Pancreas (tissue), 10 donors: ENCODE measurements around the gene ZNF683. TPM values are rescaled to one million over a fixed set of nuclear protein-coding genes. Genes with fewer than 3 reads are reported as not detected.

Source experiments
- ATAC-seq, 4 donors: fragments of 200-7000 bp; cut with Tn5 transposase; one replicate each; pipeline versions ENCODE4 v1.8.0 to v1.9.1; 2020; ENCODE audit warnings: mild to moderate bottlenecking in 4 of 4, moderate library complexity in 4 of 4
- DNase-seq, 6 donors: peaks; one replicate each; pipeline ENCODE4 v3.0.0-alpha.2; 2020
- FAIRE-seq: peaks from 2 replicates; lab custom pipeline; 2012; peaks lifted over from hg19 to GRCh38; lab: Jason Lieb, UNC
- H3K27ac ChIP-seq, 4 donors: fragments of 200-600 bp; sonication (generic); 1 replicate in 3 of 4; 2 replicates in 1 of 4; pipeline versions ENCODE4 v1.5.0 to v1.8.0; 2020
- H3K27me3 ChIP-seq, 4 donors: fragments of 200-600 bp; one replicate each; pipeline ENCODE4 v1.8.0; 2021
- H3K36me3 ChIP-seq, 3 donors: fragments of 200-600 bp; sonication (generic) in 1 of 3; one replicate each; pipeline versions ENCODE4 v1.5.0 to v1.8.0; 2020 to 2021
- H3K4me1 ChIP-seq, 3 donors: fragments of 200-600 bp; one replicate each; pipeline ENCODE4 v1.8.0; 2021
- H3K4me3 ChIP-seq, 4 donors: fragments of 200-600 bp; sonication (generic) in 2 of 4; one replicate each; pipeline versions ENCODE4 v1.5.0 to v1.8.0; 2020 to 2021
- H3K9me3 ChIP-seq, 4 donors: fragments of 200-600 bp; one replicate each; pipeline ENCODE4 v1.8.0; 2021
- CTCF ChIP-seq, 4 donors: fragments of 200-600 bp; sonication (generic) in 3 of 4; IDR thresholded peaks; one replicate each; pipeline versions ENCODE4 v1.5.0 to v1.8.0; 2021; ENCODE audit warnings: antibody characterized with exemption in 4 of 4
- WGBS, 2 donors: extraction: QIAGEN DNeasy Blood & Tissue Kit; methylation state at CpG; one replicate each; pipeline ENCODE4 v1.1.7; 2013; 5-methylcytosine and 5-hydroxymethylcytosine counted together
- intact Hi-C, 3 donors: fragments of 100-400 bp; cut with DNase I; formaldehyde crosslinking; loops; one replicate each; pipeline versions ENCODE4 v1.11.1 to v1.14.2; 2022
- polyA plus RNA-seq, 2 donors: library from polyadenylated mRNA; stranded (reverse); fragments of 200-250 nt; gene quantifications; one replicate each; pipeline ENCODE4 v1.2.3, GENCODE V29; 2013
- total RNA-seq, 6 donors: library from RNA; stranded (reverse); fragmentation: NEBNext Ultra II Directional in 4 of 6; extraction: Animal tissue kit (Norgen Biotek cat#: 25700) in 4 of 6; gene quantifications; one replicate each; pipeline versions ENCODE4 v1.2.1 to v1.2.4, GENCODE V29; 2021 to 2023
- donor health status: healthy with polysubstance abuse.
- donor health status: DM: no; HTN: no; CAD: no; lungs with moderate emphysema.
- donor health status: DM: no; HTN: no; CAD: no.
- donor health status: control.
- donor health status: control.
- donor health status: Bipolar disorder and iron deficiency.
- donor health status: DM: yes; HTN: yes; CAD: no.
- donor health status: DM: no; HTN: no; CAD: no.
- donor health status: DM: no; HTN: no; CAD: no.
- donor health status: DM: yes; HTN: yes; CAD: no.

Gene ZNF683
- total and polyA plus RNA-seq, 8 donors, result 0.12 to 0.47 (median 0.27) TPM; not detected in 4

- H3K27me3 ChIP-seq, result peaks cover 0 to 24% (median 0%) of the 10 kb centered on the region in 4 donors
- no peak overlapping the region for H3K4me3 ChIP-seq
- 0 to 4% methylated on average over 12 of the region's 12 CpGs for WGBS, 2 donors
- no peak overlapping the region for H3K27ac ChIP-seq
- DNase-seq (peak; percentile 47 to 89 (median 70)), FAIRE-seq (no peak), ATAC-seq (peak; percentile 85 to 99 (median 94))
- no peaks in the 10 kb centered on the region for H3K36me3 ChIP-seq
- H3K9me3 ChIP-seq, result no peaks in the 10 kb centered on the region
- TF ChIP-seq CTCF (IDR thresholded peaks at IDR 0.05), result no peak
- intact Hi-C loops, result no loop called here
- no peaks in the 10 kb centered on the region for H3K4me1 ChIP-seq
Observed at GRCh38 chr1:26408604-26409003, 36.1 kb upstream of the ZNF683 start.

DNA sequence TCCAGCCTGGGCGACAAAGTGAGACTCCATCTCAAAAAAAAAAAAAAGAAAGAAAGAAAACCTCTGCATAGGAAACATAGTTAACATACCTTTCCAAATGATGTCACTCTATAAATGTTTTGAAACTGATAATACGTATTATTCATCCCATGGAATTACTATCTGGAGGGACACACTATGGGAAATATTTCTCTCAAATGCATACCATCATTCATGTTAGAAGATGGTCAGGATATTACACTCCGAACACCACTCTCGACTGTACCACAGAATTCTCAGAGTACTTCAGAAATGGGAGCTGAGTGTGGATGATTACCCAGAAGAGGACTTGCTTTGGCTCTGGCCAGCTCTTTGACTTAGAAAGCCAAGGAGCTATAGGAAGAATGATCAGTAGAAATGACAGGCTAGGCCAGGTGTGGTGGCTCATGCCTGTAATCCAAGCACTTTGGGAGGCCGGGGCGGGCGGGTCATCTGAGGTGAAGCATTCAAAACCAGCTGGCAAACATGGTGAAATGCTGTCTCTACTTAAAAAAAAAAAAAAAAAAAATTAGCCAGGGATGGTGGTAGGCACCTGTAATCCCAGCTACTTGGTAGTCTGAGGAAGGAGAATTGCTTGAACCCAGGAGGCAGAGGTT is 32.8 kb upstream of the ZNF683 start:
- 59 to 65% methylated on average over 7 of the region's 7 CpGs for WGBS, 2 donors
- no peaks in the 10 kb centered on the region for H3K27me3 ChIP-seq
- DNase-seq (no peak), FAIRE-seq (no peak), ATAC-seq (no peak)
- H3K4me3 ChIP-seq, result no peak overlapping the region
- TF ChIP-seq CTCF (IDR thresholded peaks at IDR 0.05), result no peak
- H3K36me3 ChIP-seq, result no peaks in the 10 kb centered on the region
- H3K4me1 ChIP-seq, result no peaks in the 10 kb centered on the region
- H3K27ac ChIP-seq, result no peak overlapping the region
- no peaks in the 10 kb centered on the region for H3K9me3 ChIP-seq
- intact Hi-C loops, result no loop called here

- intact Hi-C loops, result no loop called here
- TF ChIP-seq CTCF (IDR thresholded peaks at IDR 0.05), result no peak
- H3K4me3 ChIP-seq, result no peak overlapping the region
- H3K27me3 ChIP-seq, result no peaks in the 10 kb centered on the region
- ATAC-seq (no peak), DNase-seq (no peak), FAIRE-seq (no peak)
- H3K9me3 ChIP-seq, result no peaks in the 10 kb centered on the region
- no peak overlapping the region for H3K27ac ChIP-seq
- no peaks in the 10 kb centered on the region for H3K4me1 ChIP-seq
- 49 to 63% methylated on average over 2 of the region's 2 CpGs for WGBS, 2 donors
- H3K36me3 ChIP-seq, result no peaks in the 10 kb centered on the region
Observed at GRCh38 chr1:26404641-26405040, 32.1 kb upstream of the ZNF683 start.

DNA sequence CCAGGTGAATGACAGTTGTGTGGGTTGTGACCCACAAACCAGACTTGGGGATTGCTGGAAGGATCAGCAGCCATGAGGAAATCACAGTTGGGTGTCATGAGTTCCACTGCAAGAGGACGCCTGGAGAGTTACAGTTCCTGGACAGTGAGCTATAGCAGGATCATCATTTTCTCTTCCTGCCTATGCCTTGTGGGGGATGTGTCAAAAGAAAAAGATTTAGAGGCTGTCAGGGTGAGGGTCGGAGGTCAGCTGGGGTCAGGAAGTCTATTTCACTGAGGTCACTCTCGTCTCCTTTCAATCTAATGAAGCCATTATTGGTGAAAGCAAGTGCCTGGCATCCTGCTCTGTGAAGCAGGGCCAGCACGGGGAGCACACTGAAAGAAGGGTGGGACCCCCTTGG is 31.1 kb upstream of the ZNF683 start:
- Histone ChIP-seq H3K36me3 (no peaks in the 10 kb centered on the region), H3K27ac (no peak overlapping the region), H3K4me3 (no peak overlapping the region), H3K27me3 (no peaks in the 10 kb centered on the region), H3K9me3 (no peaks in the 10 kb centered on the region), H3K4me1 (no peaks in the 10 kb centered on the region)
- ATAC-seq (no peak), FAIRE-seq (no peak), DNase-seq (no peak)
- no peak for TF ChIP-seq CTCF (IDR thresholded peaks at IDR 0.05)
- WGBS, 2 donors, result 14 to 17% methylated on average over 4 of the region's 4 CpGs
- intact Hi-C loops, result no loop called here

- no peak for ATAC-seq
- WGBS, 2 donors, result 54 to 58% methylated on average over 3 of the region's 3 CpGs
- TF ChIP-seq CTCF (IDR thresholded peaks at IDR 0.05), result no peak
- Histone ChIP-seq H3K4me1 (no peaks in the 10 kb centered on the region), H3K27me3 (no peaks in the 10 kb centered on the region), H3K27ac (no peak overlapping the region), H3K4me3 (no peak overlapping the region), H3K9me3 (no peaks in the 10 kb centered on the region), H3K36me3 (no peaks in the 10 kb centered on the region)
- no peak for FAIRE-seq
- intact Hi-C loops, result no loop called here
- DNase-seq, result no peak
Observed at GRCh38 chr1:26401891-26402290, 29.3 kb upstream of the ZNF683 start.
